A549 (cell line): ENCODE data around the gene SUGP1.

Experiments used
- BHLHE40 ChIP-seq: IDR thresholded peaks from 2 replicates; pipeline ENCODE4 v1.6.1; 2012; ENCODE audit warnings: low read depth, low read length, inconsistent platforms
- CEBPB ChIP-seq, 2 experiments: fragments of >200 bp in 1 of 2; sonication (Bioruptor Twin) in 1 of 2; formaldehyde crosslinking in 1 of 2; IDR thresholded peaks; 2 replicates each; pipeline ENCODE4 v1.6.1; 2012 to 2016
- EP300 ChIP-seq, 2 experiments: fragments of >200 bp; sonication (Bioruptor Twin); formaldehyde crosslinking; IDR thresholded peaks; 2 replicates in 1 of 2; 3 replicates in 1 of 2; pipeline ENCODE4 v1.6.1; 2016 to 2017
- JUNB ChIP-seq: fragments of >200 bp; sonication (Bioruptor Twin); formaldehyde crosslinking; IDR thresholded peaks from 2 replicates; pipeline ENCODE4 v1.6.1; 2016
- MAZ ChIP-seq: fragments of 150-350 bp; IDR thresholded peaks from 2 replicates; pipeline ENCODE4 v1.6.1; 2014; ENCODE audit warnings: antibody characterized with exemption, low read depth, low read length, borderline replicate concordance
- POLR2A ChIP-seq: IDR thresholded peaks from 2 replicates; pipeline ENCODE4 v1.6.1; 2012; ENCODE audit warnings: mild to moderate bottlenecking, low read length
- RAD21 ChIP-seq, 2 experiments: fragments of >200 bp in 1 of 2; sonication (Bioruptor Twin) in 1 of 2; formaldehyde crosslinking in 1 of 2; IDR thresholded peaks in 1 of 2; conservative IDR thresholded peaks in 1 of 2; 2 replicates in 1 of 2; 3 replicates in 1 of 2; pipeline ENCODE4 v1.6.1; 2012 to 2018; ENCODE audit warnings: inconsistent platforms in 1 of 2
- TF ChIP-seq, protein P1 (sequence below): fragments of >200 bp; sonication (Bioruptor Twin); formaldehyde crosslinking; IDR thresholded peaks from 3 replicates; pipeline ENCODE4 v1.5.1; 2016
- TF ChIP-seq, protein P2 (sequence below): fragments of 200-600 bp; sonication (generic); IDR thresholded peaks from 2 replicates; pipeline ENCODE4 v1.6.1; 2016; ENCODE audit warnings: antibody characterized with exemption, mild to moderate bottlenecking, moderate library complexity

DNA sequence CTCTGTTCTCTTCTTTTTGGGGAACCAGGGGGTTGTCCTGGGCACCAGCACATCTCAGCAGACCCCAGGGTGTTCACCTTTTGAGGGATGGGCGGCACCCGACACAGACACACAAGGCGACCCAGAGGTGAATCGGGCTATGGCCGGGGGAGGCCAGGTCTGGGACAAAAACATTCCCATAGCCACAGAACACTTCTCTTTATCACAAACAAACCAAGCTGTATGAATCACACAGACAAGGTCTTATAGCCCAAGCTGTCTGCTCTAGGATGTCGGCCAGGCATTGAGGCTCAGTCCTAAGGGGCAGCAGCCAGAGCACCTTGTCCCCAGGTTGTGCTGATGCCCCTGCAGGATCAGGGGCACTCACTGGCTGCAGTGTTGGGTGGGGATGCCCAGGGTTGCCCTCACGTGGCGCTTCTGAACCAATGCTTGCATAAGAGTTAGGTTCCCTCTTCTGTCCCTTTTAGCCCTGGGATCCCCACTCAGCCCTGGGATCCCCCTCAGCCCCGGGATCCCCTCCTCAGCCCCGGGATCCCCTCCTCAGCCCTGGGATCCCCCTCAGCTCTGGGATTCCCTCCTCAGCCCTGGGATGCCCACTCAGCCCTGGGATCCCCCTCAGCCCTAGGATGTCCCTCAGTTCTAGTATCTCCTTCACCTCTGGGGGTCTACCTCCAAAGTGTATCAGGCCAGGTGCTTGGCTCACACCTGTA lies 27.2 kb upstream of the SUGP1 start:
- TF ChIP-seq, protein P1, sequence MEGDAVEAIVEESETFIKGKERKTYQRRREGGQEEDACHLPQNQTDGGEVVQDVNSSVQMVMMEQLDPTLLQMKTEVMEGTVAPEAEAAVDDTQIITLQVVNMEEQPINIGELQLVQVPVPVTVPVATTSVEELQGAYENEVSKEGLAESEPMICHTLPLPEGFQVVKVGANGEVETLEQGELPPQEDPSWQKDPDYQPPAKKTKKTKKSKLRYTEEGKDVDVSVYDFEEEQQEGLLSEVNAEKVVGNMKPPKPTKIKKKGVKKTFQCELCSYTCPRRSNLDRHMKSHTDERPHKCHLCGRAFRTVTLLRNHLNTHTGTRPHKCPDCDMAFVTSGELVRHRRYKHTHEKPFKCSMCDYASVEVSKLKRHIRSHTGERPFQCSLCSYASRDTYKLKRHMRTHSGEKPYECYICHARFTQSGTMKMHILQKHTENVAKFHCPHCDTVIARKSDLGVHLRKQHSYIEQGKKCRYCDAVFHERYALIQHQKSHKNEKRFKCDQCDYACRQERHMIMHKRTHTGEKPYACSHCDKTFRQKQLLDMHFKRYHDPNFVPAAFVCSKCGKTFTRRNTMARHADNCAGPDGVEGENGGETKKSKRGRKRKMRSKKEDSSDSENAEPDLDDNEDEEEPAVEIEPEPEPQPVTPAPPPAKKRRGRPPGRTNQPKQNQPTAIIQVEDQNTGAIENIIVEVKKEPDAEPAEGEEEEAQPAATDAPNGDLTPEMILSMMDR, result no peak
- TF ChIP-seq MAZ (no peak), EP300 (IDR thresholded peaks at IDR 0.05) (no peak), RAD21 (conservative IDR thresholded peaks at IDR 0.05 in 1 of 2, IDR thresholded peaks at IDR 0.05 in 1 of 2) (no peak), POLR2A (no peak), CEBPB (IDR thresholded peaks at IDR 0.05) (no peak), JUNB (no peak), BHLHE40 (no peak)
- TF ChIP-seq, protein P2, sequence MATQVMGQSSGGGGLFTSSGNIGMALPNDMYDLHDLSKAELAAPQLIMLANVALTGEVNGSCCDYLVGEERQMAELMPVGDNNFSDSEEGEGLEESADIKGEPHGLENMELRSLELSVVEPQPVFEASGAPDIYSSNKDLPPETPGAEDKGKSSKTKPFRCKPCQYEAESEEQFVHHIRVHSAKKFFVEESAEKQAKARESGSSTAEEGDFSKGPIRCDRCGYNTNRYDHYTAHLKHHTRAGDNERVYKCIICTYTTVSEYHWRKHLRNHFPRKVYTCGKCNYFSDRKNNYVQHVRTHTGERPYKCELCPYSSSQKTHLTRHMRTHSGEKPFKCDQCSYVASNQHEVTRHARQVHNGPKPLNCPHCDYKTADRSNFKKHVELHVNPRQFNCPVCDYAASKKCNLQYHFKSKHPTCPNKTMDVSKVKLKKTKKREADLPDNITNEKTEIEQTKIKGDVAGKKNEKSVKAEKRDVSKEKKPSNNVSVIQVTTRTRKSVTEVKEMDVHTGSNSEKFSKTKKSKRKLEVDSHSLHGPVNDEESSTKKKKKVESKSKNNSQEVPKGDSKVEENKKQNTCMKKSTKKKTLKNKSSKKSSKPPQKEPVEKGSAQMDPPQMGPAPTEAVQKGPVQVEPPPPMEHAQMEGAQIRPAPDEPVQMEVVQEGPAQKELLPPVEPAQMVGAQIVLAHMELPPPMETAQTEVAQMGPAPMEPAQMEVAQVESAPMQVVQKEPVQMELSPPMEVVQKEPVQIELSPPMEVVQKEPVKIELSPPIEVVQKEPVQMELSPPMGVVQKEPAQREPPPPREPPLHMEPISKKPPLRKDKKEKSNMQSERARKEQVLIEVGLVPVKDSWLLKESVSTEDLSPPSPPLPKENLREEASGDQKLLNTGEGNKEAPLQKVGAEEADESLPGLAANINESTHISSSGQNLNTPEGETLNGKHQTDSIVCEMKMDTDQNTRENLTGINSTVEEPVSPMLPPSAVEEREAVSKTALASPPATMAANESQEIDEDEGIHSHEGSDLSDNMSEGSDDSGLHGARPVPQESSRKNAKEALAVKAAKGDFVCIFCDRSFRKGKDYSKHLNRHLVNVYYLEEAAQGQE, result no peak
